ENCODE measurements around the gene CCDC63.

DNA sequence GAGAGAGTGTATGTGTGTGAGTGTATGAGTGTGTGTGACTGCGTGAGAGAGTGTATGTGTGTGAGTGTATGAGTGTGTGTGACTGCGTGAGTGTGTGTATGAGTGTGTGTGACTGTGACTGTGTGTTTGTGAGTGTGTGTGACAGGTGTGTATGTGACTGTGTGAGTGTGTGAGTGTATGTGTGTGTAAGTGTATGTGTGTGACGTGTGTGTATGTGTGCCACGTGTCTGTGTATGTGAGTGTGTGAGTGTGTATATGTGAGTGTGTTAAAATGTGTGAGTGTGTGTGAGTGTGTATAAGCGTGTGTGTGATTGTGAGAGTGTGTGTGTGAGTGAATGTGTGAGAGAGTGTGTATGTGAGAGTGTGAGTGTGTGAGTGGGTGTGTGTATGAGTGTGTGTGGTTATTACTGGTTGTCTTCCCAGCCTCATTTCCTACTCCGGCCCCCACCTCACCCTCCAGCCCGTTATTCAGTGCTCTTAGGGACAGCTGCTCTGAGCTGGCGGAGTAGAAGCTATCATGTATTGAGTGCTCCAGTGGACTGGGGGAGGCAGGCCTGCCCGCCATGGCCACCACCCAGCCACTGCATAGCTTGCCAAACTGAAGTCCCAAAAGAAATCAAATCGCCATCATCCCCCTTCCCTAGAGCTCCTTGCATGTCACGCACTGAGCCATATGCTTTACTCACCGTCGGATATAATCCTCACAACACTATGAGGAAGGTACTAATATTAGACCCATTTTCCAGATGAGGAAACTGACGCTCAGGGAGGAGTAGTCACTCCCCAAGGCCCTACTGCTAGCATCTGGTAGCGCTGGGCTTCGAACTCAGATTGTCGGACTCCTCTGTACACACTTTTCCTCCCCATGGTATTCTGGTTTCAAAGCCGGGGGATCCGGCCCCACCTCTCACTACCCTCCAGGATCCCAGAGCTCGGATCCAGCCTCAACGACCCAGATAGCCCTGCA lies 83.8 kb downstream of the CCDC63 start:
- TF ChIP-seq YY1 (IDR thresholded peaks at IDR 0.05; ENCODE audit: low read depth) (no peak), TEAD4 (IDR thresholded peaks at IDR 0.05; ENCODE audit: borderline replicate concordance, insufficient read depth) (no peak), TAF1 (IDR thresholded peaks at IDR 0.05; ENCODE audit: borderline replicate concordance, low read depth, low read length) (no peak), POLR2AphosphoS5 (IDR thresholded peaks at IDR 0.05; ENCODE audit: low read depth, low read length) (no peak), CHD2 (IDR thresholded peaks at IDR 0.05; ENCODE audit: low read length, partially characterized antibody) (no peak), FOXM1 (IDR thresholded peaks at IDR 0.05; ENCODE audit: low read depth) (no peak), EZH2phosphoT487 (IDR thresholded peaks at IDR 0.05; ENCODE audit: borderline replicate concordance, low read depth) (no peak)
- TF ChIP-seq, protein P1, sequence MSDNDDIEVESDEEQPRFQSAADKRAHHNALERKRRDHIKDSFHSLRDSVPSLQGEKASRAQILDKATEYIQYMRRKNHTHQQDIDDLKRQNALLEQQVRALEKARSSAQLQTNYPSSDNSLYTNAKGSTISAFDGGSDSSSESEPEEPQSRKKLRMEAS (IDR thresholded peaks at IDR 0.05; ENCODE audit: low read depth) = no peak
- TF ChIP-seq, protein P2, sequence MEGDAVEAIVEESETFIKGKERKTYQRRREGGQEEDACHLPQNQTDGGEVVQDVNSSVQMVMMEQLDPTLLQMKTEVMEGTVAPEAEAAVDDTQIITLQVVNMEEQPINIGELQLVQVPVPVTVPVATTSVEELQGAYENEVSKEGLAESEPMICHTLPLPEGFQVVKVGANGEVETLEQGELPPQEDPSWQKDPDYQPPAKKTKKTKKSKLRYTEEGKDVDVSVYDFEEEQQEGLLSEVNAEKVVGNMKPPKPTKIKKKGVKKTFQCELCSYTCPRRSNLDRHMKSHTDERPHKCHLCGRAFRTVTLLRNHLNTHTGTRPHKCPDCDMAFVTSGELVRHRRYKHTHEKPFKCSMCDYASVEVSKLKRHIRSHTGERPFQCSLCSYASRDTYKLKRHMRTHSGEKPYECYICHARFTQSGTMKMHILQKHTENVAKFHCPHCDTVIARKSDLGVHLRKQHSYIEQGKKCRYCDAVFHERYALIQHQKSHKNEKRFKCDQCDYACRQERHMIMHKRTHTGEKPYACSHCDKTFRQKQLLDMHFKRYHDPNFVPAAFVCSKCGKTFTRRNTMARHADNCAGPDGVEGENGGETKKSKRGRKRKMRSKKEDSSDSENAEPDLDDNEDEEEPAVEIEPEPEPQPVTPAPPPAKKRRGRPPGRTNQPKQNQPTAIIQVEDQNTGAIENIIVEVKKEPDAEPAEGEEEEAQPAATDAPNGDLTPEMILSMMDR (IDR thresholded peaks at IDR 0.05) = no peak
- TF ChIP-seq, protein P3, sequence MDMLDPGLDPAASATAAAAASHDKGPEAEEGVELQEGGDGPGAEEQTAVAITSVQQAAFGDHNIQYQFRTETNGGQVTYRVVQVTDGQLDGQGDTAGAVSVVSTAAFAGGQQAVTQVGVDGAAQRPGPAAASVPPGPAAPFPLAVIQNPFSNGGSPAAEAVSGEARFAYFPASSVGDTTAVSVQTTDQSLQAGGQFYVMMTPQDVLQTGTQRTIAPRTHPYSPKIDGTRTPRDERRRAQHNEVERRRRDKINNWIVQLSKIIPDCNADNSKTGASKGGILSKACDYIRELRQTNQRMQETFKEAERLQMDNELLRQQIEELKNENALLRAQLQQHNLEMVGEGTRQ (IDR thresholded peaks at IDR 0.05; ENCODE audit: borderline replicate concordance, low read depth, low read length) = no peak
- TF ChIP-seq, protein P4, sequence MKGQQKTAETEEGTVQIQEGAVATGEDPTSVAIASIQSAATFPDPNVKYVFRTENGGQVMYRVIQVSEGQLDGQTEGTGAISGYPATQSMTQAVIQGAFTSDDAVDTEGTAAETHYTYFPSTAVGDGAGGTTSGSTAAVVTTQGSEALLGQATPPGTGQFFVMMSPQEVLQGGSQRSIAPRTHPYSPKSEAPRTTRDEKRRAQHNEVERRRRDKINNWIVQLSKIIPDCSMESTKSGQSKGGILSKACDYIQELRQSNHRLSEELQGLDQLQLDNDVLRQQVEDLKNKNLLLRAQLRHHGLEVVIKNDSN (IDR thresholded peaks at IDR 0.05; ENCODE audit: borderline replicate concordance, low read depth) = no peak
- TF ChIP-seq, protein P5, sequence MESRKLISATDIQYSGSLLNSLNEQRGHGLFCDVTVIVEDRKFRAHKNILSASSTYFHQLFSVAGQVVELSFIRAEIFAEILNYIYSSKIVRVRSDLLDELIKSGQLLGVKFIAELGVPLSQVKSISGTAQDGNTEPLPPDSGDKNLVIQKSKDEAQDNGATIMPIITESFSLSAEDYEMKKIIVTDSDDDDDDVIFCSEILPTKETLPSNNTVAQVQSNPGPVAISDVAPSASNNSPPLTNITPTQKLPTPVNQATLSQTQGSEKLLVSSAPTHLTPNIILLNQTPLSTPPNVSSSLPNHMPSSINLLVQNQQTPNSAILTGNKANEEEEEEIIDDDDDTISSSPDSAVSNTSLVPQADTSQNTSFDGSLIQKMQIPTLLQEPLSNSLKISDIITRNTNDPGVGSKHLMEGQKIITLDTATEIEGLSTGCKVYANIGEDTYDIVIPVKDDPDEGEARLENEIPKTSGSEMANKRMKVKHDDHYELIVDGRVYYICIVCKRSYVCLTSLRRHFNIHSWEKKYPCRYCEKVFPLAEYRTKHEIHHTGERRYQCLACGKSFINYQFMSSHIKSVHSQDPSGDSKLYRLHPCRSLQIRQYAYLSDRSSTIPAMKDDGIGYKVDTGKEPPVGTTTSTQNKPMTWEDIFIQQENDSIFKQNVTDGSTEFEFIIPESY (IDR thresholded peaks at IDR 0.05; ENCODE audit: borderline replicate concordance, low read depth) = no peak

All from SK-N-SH (cell line).